Kidney epithelial cell (primary cell): ENCODE results near the gene PIP4P1. TPM values are rescaled to one million over a fixed set of nuclear protein-coding genes. Genes with fewer than 3 reads are reported as not detected.

Experiments
- DNase-seq: peaks from one replicate; pipeline ENCODE4 v3.0.0-alpha.2; 2010; ENCODE audit warnings: low read depth
- H3K27me3 ChIP-seq: 2 replicates; pipeline ENCODE4 v1.6.0; 2011; ENCODE audit warnings: low read length; ENCODE audit not compliant: control insufficient read depth, insufficient read depth
- H3K36me3 ChIP-seq: 2 replicates; pipeline ENCODE4 v1.5.1; 2011; ENCODE audit warnings: low read length; ENCODE audit not compliant: control insufficient read depth, insufficient read depth
- H3K4me3 ChIP-seq: 2 replicates; pipeline ENCODE4 v1.5.1; 2011; ENCODE audit warnings: low read depth, mild to moderate bottlenecking, control low read depth, low read length
- total RNA-seq: library from RNA; depleted of rRNA; stranded (reverse); fragments of >200 nt; gene quantifications from 2 replicates; pipeline ENCODE4 v1.2.3, GENCODE V29; 2015
- TF ChIP-seq, protein P1 (sequence below): IDR thresholded peaks from 2 replicates; pipeline ENCODE4 v1.5.1; 2011; ENCODE audit warnings: mild to moderate bottlenecking, moderate library complexity, low read length, control low read depth, inconsistent platforms; ENCODE audit not compliant: insufficient read depth, poor library complexity, severe bottlenecking

The PIP4P1 gene
- total RNA-seq, 1 donor from 2014 or later, result 25.1 TPM

GRCh38 chr14:20434701-20435581 lies 26.3 kb downstream of the PIP4P1 start:
- H3K4me3 ChIP-seq, result peak overlapping the region; percentile 16
- DNase-seq, result no peak
- TF ChIP-seq, protein P1, sequence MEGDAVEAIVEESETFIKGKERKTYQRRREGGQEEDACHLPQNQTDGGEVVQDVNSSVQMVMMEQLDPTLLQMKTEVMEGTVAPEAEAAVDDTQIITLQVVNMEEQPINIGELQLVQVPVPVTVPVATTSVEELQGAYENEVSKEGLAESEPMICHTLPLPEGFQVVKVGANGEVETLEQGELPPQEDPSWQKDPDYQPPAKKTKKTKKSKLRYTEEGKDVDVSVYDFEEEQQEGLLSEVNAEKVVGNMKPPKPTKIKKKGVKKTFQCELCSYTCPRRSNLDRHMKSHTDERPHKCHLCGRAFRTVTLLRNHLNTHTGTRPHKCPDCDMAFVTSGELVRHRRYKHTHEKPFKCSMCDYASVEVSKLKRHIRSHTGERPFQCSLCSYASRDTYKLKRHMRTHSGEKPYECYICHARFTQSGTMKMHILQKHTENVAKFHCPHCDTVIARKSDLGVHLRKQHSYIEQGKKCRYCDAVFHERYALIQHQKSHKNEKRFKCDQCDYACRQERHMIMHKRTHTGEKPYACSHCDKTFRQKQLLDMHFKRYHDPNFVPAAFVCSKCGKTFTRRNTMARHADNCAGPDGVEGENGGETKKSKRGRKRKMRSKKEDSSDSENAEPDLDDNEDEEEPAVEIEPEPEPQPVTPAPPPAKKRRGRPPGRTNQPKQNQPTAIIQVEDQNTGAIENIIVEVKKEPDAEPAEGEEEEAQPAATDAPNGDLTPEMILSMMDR, result no peak

DNA sequence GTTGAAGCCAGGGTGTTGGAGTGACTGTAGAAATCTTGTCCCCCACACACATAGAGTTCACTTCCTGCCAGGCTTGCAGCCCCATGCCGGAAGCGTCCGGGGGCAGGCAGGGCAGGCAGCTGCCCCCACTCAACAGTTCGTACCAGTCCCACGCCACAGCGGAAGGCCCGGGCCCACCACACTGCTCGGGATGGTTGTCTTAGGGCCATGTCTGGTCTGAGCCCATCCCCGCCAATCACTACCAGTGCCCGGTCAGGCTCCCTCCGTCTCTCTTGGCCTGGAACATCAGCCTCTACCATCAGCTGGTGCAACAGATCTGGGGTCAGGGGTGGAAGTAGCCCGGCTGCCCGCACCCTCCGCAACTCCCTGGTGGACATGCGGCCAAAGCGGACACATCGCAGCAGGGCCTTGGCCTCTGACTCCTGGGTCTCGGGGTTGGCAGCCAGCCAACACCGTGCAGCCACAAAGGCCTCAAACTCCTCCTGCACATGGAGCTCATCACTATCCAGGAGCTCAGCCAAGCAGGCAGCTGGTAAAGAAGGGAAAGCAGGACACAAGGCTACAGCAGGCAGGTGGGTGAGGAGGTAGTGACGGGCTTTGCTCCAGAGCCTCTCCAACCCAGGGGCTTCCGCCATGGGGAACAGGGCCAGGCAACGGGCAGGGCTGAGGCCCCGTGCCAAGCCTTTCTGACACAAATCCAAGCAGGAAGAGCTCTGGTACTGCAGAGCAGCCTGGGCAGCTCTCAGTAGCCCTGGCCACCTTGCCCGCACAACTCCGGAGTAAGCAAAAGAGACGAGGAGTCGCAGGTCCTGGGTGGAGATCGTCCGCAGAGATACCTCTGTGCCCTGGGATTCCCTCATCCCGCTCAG lies 31.2 kb downstream of the PIP4P1 start:
- no peak overlapping the region for H3K4me3 ChIP-seq
- TF ChIP-seq, protein P1, result no peak
- no peaks in the 10 kb centered on the region for H3K36me3 ChIP-seq
- DNase-seq, result no peak
- H3K27me3 ChIP-seq, result peaks cover 1% of the 10 kb centered on the region

More at GRCh38 chr14:20434701-20435581, 26.3 kb downstream of the PIP4P1 start:
- no peaks in the 10 kb centered on the region for H3K36me3 ChIP-seq
- H3K27me3 ChIP-seq, result peaks cover 8% of the 10 kb centered on the region

GRCh38 chr14:20428802-20429201 lies 32.4 kb downstream of the PIP4P1 start:
- Histone ChIP-seq H3K27me3 (no peaks in the 10 kb centered on the region), H3K4me3 (no peak overlapping the region), H3K36me3 (no peaks in the 10 kb centered on the region)
- no peak for DNase-seq
- TF ChIP-seq, protein P1, result no peak

GRCh38 chr14:20428010-20428365 lies 33.2 kb downstream of the PIP4P1 start:
- DNase-seq, result no peak
- no peaks in the 10 kb centered on the region for H3K27me3 ChIP-seq
- TF ChIP-seq, protein P1, result no peak
- no peaks in the 10 kb centered on the region for H3K36me3 ChIP-seq
- H3K4me3 ChIP-seq, result no peak overlapping the region

DNA sequence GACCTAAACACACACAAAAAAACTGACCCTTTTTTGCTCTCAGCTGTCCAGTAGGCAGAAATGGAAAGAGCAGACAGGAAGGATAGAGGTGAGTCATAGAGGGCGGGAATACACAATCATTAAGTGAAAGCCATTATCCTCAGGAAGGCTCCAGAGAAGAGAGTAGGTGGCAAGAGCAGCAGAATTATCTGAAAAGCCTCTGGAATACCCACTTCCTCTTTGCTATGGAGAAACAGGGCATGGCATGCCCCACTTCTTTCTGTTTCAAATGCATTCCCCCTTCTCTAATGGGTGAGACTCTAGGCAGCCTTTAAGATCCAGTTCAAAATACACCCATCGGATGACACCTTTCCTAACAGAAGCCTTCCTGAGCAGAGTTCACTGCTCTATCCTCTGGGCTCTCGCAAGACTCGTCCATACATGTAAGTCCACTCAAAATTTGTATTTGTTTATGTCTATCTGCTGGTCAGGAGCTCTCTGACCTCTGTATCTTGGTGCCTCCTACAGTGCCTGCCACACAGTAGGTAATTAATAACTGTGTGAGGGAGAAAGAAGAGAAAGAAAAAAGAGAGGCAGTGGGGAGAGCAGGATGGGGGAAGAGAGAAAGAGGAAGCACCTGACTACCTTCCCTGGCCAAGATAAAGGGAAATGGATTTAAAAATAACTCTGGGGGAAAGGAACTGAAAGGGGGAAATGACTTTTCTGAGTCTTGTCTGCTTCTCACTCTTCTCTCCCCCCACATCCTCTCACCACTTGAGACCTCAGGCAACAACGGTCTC lies 33.8 kb downstream of the PIP4P1 start:
- H3K27me3 ChIP-seq, result no peaks in the 10 kb centered on the region
- no peak overlapping the region for H3K4me3 ChIP-seq
- peak; percentile 26 for DNase-seq

More for the DNA sequence above, 33.8 kb downstream of the PIP4P1 start:
- TF ChIP-seq, protein P1, result no peak
- H3K36me3 ChIP-seq, result no peaks in the 10 kb centered on the region
